K562 (cell line): Measurements from ENCODE around the gene RPS2. TPM values are rescaled to one million over a fixed set of nuclear protein-coding genes. Genes with fewer than 3 reads are reported as not detected.
A peak's percentile ranks its signal among the peaks of the same experiment; 100 is the strongest.

Source experiments
- FIP1L1 ChIP-seq: fragments of 200-400 bp; formaldehyde crosslinking; IDR thresholded peaks from 2 replicates; pipeline ENCODE4 v1.6.1; 2018; ENCODE audit warnings: mild to moderate bottlenecking, low read depth, low read length; ENCODE audit not compliant: poor library complexity, severe bottlenecking
- FOXK1 ChIP-seq: sonication (generic); formaldehyde crosslinking; IDR thresholded peaks from 2 replicates; pipeline ENCODE4 v1.8.0; 2022; ENCODE audit warnings: missing genetic modification reagents, mild to moderate bottlenecking, borderline replicate concordance
- KDM5B ChIP-seq: fragments of 200-600 bp; sonication (generic); IDR thresholded peaks from 2 replicates; pipeline ENCODE4 v1.6.1; 2012; ENCODE audit warnings: low read depth, mild to moderate bottlenecking, moderate library complexity, low read length, control low read depth, inconsistent platforms; ENCODE audit not compliant: insufficient replicate concordance
- SETDB1 ChIP-seq: IDR thresholded peaks from one replicate; pipeline ENCODE4 v1.6.1; 2012; ENCODE audit warnings: low read length, control low read depth, inconsistent platforms
- TBL1XR1 ChIP-seq, 2 experiments: IDR thresholded peaks; 2 replicates each; pipeline ENCODE4 v1.6.1; 2012; ENCODE audit warnings: improper control_type of control experiment in 2 of 2, low read length in 2 of 2, mild to moderate bottlenecking in 1 of 2
- XRCC4 ChIP-seq: IDR thresholded peaks from one replicate; pipeline ENCODE4 v1.6.1; 2011; ENCODE audit not compliant: insufficient read depth, insufficient read length; ENCODE audit errors: extremely low read depth
- ZC3H4 ChIP-seq: sonication (generic); formaldehyde crosslinking; IDR thresholded peaks from 2 replicates; pipeline ENCODE4 v1.9.0; 2021; ENCODE audit warnings: missing genetic modification reagents, borderline replicate concordance
- ZNF174 ChIP-seq: fragments of 250-450 bp; sonication (Bioruptor Pico); IDR thresholded peaks from 2 replicates; pipeline ENCODE4 v1.4.0; 2020; ENCODE audit warnings: mild to moderate bottlenecking
- ZNF212 ChIP-seq: fragments of 450-650 bp; formaldehyde crosslinking; IDR thresholded peaks from 2 replicates; pipeline ENCODE4 v1.4.0; 2020; ENCODE audit warnings: mild to moderate bottlenecking
- ZNF316 ChIP-seq: fragments of 450-650 bp; IDR thresholded peaks from 2 replicates; pipeline ENCODE4 v1.6.1; 2016
- polyA plus RNA-seq, 8 experiments: library from polyadenylated mRNA; depleted of rRNA in 4 of 8; stranded (reverse) in 5 of 8; unstranded in 3 of 8; fragments of >200 nt; fragmentation: Nextera tagmentation in 2 of 8; fragmentation: Illumina TruSeq in 1 of 8; extraction: Ambion mirVana in 2 of 8; extraction: Trizol in 1 of 8; gene quantifications; 2 replicates each; pipeline versions ENCODE4 v1.2.1 to v1.2.3, GENCODE V29; 2011 to 2014; ENCODE audit warnings: inconsistent platforms in 1 of 8, missing spikeins in 1 of 8
- total RNA-seq, 7 experiments: library from RNA; depleted of rRNA in 6 of 7; stranded (reverse); fragments of >200 nt in 6 of 7; fragmentation: Illumina TruSeq in 2 of 7; extraction: Trizol in 2 of 7; gene quantifications; 2 replicates each; pipeline versions ENCODE4 v1.2.1 to v1.2.3, GENCODE V29; 2011 to 2021; ENCODE audit warnings: low replicate concordance in 1 of 7
- TF ChIP-seq, protein P1 (sequence below): sonication (generic); formaldehyde crosslinking; IDR thresholded peaks from 2 replicates; pipeline ENCODE4 v1.8.0; 2022; ENCODE audit warnings: mild to moderate bottlenecking, low read depth, missing genetic modification reagents
- TF ChIP-seq, protein P2 (sequence below): fragments of 250-450 bp; sonication (Bioruptor Pico); IDR thresholded peaks from 2 replicates; pipeline ENCODE4 v1.5.0; 2021; ENCODE audit warnings: mild to moderate bottlenecking, borderline replicate concordance
- TF ChIP-seq, protein P3 (sequence below): fragments of 250-450 bp; sonication (Bioruptor Pico); IDR thresholded peaks from 2 replicates; pipeline ENCODE4 v1.4.0; 2020; ENCODE audit warnings: mild to moderate bottlenecking
- TF ChIP-seq, protein P4 (sequence below): IDR thresholded peaks from 2 replicates; pipeline ENCODE4 v1.6.1; 2011; ENCODE audit not compliant: insufficient read length; ENCODE audit errors: extremely low read depth
- TF ChIP-seq, protein P5 (sequence below), 2 experiments: IDR thresholded peaks; 2 replicates each; pipeline ENCODE4 v1.6.1; 2012; ENCODE audit warnings: improper control_type of control experiment in 2 of 2, low read depth in 2 of 2, low read length in 2 of 2, borderline replicate concordance in 1 of 2
- TF ChIP-seq, protein P6 (sequence below): fragments of 200-800 bp; sonication (Bioruptor generic); IDR thresholded peaks from 2 replicates; pipeline ENCODE4 v1.6.1; 2017; ENCODE audit warnings: missing genetic modification characterization, missing compliant biosample characterization

The RPS2 gene
- total and polyA plus RNA-seq, 9 of the 15 experiments (the other 6 are each of a cell fraction or from before 2014, with no cell fraction given), result 834 to 4,794 (median 3,793) TPM

DNA sequence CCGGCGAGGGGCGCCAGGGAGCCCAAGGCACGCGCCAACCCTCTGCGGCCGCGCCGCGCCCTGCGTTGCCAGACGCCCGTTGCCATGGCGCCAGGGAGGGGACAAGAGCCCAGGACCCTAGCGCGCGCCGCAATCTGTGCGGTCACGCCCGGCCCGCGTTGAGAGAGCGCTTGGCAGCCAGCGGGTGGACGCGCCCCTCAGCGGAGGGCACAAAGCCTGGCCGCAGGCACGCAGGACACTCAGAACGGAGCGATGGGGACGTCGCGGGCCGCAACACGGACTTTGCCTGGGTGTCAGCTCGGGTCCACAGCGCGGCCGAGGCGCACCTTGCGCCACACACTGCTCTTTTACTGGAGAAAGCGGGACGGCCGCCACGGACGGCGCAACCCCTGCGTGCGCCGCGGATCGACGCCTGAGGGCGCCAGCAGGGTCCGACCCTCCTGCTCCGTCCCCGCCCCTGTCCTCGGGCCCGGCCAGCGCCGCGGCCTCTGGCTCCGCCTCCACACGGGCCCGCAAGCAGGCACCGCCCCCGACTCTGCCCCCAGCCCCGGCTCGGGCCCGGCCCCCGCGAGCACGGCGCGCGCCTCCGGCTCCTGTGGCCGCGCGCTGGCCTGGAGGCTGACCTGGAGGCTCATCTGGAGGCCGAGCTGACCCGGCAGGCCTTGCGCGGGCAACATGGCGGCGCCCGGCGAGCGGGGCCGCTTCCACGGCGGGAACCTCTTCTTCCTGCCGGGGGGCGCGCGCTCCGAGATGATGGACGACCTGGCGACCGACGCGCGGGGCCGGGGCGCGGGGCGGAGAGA, 19.1 kb upstream of the RPS2 start, which contains the start of gene GFER (continued):
- TF ChIP-seq FIP1L1, result peak; percentile 95
- TF ChIP-seq SETDB1, result no peak
- TF ChIP-seq, protein P1, sequence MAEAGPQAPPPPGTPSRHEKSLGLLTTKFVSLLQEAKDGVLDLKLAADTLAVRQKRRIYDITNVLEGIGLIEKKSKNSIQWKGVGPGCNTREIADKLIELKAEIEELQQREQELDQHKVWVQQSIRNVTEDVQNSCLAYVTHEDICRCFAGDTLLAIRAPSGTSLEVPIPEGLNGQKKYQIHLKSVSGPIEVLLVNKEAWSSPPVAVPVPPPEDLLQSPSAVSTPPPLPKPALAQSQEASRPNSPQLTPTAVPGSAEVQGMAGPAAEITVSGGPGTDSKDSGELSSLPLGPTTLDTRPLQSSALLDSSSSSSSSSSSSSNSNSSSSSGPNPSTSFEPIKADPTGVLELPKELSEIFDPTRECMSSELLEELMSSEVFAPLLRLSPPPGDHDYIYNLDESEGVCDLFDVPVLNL (CRISPR knock-in tag), result peak; percentile 78; the same call in 1 of the 2 replicates
- TF ChIP-seq, protein P2, sequence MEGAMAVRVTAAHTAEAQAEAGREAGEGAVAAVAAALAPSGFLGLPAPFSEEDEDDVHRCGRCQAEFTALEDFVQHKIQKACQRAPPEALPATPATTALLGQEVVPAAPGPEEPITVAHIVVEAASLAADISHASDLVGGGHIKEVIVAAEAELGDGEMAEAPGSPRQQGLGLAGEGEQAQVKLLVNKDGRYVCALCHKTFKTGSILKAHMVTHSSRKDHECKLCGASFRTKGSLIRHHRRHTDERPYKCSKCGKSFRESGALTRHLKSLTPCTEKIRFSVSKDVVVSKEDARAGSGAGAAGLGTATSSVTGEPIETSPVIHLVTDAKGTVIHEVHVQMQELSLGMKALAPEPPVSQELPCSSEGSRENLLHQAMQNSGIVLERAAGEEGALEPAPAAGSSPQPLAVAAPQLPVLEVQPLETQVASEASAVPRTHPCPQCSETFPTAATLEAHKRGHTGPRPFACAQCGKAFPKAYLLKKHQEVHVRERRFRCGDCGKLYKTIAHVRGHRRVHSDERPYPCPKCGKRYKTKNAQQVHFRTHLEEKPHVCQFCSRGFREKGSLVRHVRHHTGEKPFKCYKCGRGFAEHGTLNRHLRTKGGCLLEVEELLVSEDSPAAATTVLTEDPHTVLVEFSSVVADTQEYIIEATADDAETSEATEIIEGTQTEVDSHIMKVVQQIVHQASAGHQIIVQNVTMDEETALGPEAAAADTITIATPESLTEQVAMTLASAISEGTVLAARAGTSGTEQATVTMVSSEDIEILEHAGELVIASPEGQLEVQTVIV (CRISPR knock-in tag), result no peak
- no peak for TF ChIP-seq ZC3H4 (CRISPR knock-in tag)
- TF ChIP-seq ZNF316, result no peak
- no peak for TF ChIP-seq ZNF174
- TF ChIP-seq, protein P3, sequence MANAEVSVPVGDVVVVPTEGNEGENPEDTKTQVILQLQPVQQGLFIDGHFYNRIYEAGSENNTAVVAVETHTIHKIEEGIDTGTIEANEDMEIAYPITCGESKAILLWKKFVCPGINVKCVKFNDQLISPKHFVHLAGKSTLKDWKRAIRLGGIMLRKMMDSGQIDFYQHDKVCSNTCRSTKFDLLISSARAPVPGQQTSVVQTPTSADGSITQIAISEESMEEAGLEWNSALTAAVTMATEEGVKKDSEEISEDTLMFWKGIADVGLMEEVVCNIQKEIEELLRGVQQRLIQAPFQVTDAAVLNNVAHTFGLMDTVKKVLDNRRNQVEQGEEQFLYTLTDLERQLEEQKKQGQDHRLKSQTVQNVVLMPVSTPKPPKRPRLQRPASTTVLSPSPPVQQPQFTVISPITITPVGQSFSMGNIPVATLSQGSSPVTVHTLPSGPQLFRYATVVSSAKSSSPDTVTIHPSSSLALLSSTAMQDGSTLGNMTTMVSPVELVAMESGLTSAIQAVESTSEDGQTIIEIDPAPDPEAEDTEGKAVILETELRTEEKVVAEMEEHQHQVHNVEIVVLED (CRISPR knock-in tag), result peak; percentile 58; the same call in 1 of the 2 replicates
- TF ChIP-seq, protein P4, sequence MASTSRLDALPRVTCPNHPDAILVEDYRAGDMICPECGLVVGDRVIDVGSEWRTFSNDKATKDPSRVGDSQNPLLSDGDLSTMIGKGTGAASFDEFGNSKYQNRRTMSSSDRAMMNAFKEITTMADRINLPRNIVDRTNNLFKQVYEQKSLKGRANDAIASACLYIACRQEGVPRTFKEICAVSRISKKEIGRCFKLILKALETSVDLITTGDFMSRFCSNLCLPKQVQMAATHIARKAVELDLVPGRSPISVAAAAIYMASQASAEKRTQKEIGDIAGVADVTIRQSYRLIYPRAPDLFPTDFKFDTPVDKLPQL, result no peak
- TF ChIP-seq TBL1XR1 (IDR thresholded peaks at IDR 0.05; ENCODE audit: low read length in 2 of 2), result no peak; a peak in 1 of 4 replicates
- TF ChIP-seq ZNF212 (CRISPR knock-in tag), result no peak
- TF ChIP-seq, protein P5, sequence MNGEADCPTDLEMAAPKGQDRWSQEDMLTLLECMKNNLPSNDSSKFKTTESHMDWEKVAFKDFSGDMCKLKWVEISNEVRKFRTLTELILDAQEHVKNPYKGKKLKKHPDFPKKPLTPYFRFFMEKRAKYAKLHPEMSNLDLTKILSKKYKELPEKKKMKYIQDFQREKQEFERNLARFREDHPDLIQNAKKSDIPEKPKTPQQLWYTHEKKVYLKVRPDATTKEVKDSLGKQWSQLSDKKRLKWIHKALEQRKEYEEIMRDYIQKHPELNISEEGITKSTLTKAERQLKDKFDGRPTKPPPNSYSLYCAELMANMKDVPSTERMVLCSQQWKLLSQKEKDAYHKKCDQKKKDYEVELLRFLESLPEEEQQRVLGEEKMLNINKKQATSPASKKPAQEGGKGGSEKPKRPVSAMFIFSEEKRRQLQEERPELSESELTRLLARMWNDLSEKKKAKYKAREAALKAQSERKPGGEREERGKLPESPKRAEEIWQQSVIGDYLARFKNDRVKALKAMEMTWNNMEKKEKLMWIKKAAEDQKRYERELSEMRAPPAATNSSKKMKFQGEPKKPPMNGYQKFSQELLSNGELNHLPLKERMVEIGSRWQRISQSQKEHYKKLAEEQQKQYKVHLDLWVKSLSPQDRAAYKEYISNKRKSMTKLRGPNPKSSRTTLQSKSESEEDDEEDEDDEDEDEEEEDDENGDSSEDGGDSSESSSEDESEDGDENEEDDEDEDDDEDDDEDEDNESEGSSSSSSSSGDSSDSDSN (IDR thresholded peaks at IDR 0.05; ENCODE audit: borderline replicate concordance in 1 of 2, low read depth in 2 of 2, low read length in 2 of 2), result 0 out of 4 replicates have a peak, but pooled peaks of 1 of the 2 experiments have one; percentile 25
- no peak for TF ChIP-seq XRCC4
- TF ChIP-seq FOXK1 (CRISPR knock-in tag), result no peak; the same call in 1 of the 2 replicates
- peak; percentile 94 for TF ChIP-seq KDM5B
- TF ChIP-seq, protein P6, sequence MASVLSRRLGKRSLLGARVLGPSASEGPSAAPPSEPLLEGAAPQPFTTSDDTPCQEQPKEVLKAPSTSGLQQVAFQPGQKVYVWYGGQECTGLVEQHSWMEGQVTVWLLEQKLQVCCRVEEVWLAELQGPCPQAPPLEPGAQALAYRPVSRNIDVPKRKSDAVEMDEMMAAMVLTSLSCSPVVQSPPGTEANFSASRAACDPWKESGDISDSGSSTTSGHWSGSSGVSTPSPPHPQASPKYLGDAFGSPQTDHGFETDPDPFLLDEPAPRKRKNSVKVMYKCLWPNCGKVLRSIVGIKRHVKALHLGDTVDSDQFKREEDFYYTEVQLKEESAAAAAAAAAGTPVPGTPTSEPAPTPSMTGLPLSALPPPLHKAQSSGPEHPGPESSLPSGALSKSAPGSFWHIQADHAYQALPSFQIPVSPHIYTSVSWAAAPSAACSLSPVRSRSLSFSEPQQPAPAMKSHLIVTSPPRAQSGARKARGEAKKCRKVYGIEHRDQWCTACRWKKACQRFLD, result peak; percentile 93
